CD4-positive, alpha-beta T cell treated with Interleukin-4 for 4 hours (primary cell): Measurements from ENCODE around the gene HTRA2.

Experiments
- DNase-seq: peaks from one replicate; pipeline ENCODE4 v3.0.0-alpha.2; 2020

The HTRA2 gene

DNA sequence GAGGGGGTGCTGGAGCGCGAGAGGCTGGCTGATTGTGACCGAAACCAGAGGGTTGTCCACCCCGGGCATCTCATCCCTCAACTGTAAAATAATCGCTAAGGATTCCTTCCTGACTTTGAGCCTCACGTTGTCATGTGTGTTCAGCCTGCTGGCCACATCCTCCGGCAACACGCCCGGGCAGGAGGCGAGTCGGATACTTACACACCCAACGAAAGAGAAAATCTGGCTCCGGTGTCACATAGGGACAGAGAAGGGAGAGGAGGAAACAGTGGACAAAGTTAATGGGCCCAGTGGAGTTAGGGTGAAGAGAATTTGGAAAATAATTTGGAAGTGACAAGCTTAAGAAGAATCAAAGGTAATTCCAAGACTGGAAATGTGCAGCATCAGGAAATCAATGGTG lies 13.1 kb upstream of the HTRA2 start:
- DNase-seq: no peak

DNA sequence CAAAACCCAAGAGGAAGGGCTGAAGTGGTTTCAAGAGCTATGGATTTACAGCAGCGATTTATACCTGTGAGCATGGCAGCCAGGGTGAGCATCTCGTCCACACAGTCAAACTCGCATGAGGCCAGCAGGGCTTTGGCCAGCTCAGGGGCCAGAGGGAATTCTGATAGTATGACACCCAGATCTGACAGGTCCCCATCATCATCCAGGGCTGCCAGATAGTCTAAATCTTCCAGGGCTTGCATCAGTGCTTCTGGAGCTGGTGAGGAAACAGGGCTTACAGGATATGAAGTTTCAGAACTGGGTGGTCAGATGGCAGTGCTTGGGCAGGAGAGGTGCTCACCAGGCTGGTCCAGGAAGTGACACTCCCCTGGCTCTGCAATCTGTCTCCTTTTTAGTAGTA lies 7.2 kb upstream of the HTRA2 start:
- DNase-seq: no peak

DNA sequence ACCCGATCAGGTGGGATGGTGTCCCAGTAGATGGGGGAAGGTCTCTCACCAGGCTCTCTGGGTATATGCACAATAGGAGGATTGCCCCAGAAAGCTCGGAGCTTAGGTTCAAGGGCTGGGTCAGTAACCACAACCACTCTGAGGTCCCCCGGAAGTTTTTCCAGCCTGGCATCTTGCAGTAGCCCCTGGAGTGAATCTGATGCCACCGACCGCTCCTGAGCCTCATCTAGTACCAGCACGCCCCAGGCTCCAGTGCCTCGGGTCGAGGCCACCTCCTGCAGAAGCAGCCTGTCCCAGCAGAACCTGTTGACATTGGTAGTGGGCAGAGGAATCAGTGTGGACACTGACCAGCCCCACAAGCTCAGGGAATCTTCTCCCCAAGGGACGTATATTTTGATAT lies 5.7 kb upstream of the HTRA2 start:
- no peak for DNase-seq

DNA sequence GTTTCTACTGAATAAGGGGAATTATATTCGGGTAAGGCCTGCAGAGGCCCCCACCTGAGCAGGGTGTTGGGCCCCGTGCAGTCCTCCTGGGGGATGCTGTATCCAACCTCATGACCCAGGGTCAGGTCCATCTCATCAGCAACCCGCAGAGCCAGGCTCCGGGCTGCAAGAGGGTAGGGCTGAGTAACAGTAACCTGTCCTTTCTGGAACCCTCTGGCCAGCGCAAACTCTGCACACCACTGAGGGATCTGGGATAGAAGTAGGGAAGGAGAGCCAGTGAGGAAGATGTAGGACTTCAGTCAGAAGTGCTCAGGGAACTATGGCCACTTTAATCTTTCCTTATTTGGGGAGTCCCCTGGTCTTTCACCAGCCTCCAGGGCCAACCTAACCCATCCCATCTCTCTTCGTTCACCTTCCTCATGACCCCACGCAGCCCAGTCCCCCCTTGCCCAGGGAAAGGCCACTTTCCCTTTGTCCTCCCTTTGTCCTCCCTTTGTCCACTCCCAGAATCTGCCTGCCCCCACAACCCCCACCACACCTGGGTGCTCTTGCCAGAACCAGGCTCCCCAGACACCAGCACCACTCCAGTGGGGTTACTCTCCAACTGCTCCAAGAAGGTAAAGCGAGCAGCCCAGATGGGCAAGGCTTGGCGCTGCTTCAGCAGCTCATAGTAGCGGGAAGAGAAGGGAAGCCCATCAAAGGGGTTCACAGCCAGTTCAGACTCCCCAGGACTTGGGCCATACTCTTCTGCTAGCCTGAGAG lies 4.6 kb upstream of the HTRA2 start:
- DNase-seq: no peak

DNA sequence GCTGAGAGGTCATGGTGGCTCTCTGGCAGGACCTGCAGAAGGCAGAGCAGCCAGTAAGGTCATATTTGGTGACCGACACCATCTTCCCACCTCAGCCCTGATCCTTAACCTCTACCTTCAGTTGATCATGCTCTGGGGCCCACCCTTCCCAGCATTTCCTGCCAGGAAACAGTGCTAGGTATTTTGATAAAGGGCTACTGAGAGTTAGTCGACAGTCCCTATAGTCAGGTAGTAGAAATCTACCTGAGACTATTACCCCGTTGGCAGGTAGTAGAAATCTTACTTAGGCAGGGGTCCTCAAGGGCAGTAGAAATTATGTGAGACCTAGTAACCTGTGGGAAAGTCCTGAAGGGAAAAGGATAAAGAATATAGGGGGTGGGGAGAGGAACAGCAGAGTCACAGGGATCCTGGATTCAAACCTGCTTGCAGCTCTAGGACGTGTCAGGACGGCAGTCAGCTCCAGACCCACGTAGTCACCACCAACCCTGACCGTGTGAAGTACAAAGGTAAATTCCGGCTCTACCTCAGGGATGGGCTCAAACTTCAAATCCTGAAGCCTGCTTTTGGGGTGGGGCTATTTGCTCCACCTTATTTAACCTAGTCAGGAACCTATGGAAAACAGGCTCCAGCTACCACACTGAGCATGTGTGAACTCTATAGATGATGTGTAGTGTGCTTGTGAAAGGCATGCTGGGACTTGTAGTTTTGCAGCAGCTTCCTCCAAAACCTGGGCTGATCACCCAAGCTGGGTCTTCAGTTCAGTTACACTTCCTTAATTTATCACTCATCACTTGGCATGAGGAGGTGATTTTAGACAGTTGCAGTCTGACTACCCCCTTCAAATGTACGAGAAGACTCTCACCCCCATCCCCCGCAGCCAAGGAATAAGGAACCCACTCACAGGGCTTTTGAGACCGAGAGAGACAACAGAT lies 3.8 kb upstream of the HTRA2 start, which contains the start of gene DQX1:
TSS of gene DQX1 (minus strand) at position 515 of the 932 bp plus-strand sequence. CDS start at position 13, 502 bp downstream.
- no peak for DNase-seq

DNA sequence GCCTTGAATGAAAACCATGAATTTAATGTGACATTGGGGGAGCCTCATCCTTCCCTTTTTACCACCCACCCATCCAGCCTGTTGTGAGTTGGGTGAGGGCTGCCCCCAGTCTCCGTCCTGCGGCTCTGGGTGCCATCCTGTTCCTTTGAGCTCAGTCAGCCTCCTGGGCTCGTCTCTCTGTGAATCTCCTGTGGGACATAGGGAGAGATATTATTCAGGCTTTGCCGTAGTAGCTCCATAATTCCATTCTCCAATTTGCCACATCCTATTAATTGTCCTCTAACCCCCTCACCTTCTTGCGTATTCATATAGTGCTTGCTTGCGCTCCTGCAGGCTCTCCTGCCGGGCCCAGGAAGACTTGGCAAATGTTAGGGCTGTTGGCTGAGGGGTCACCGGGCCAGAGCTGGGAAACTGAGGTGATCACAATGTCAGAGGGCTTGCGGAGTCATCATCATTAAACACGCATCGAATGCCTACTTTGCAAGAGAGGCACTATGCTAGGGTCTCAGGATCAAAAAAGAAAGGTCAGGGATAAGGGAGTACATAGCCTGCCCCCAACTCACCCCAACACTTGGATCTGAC lies 3.0 kb upstream of the HTRA2 start:
- no peak for DNase-seq

DNA sequence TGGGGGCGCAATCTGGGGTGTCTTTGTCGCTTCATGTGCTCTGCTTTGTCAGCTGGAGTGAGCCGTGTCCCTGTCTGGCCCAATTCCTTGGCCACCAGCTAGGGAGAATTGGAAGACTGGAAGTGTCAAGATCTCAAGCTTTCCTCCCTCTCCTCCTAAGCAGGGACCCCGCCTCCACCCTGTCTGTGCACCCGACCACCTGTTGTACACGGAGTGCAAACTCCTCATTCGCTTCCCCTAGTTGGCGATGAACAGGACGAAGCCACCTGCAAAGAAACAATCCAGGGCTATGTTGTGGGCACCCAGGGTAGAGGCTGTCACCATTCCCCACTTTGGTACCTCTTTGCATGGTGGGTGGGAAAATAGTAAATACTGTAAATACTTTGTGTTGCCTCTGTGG lies 2.0 kb upstream of the HTRA2 start:
- no peak for DNase-seq

DNA sequence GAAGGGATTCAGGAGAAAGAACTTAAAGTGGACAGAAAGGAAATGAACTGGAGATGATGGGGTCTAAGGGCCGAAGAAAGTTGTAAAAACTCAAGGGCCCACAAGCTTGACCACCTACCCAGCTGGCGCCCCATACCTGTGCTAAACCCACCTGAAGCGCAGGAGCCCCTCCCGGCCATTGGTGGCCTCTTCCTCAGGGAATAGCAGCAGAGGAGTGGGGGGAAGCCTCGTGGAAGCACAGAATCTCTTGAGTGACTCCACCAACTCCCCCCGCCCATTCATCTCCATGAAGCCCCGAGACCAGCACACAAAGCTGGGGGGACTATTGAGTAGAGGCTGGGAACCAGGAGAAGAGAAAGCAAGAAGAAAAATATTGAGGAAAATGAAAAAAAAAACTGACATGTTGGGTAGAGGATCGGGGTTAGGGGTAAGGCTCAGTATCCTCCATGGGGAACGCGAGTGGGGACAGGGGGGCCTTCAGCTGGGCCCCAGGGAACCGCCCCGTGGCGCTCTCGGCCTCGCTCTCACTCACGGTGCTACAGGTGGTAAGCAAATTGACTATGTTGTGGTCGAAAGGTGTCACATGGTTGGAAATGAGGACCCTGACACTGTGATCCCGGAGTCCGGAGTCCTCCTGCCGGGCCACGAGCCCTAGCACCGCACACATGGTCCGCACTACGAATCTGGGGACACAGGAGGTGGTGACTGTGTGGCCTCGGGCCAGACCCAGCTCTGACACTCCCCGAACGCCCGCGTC lies 955 bp upstream of the HTRA2 start:
- no peak for DNase-seq

DNA sequence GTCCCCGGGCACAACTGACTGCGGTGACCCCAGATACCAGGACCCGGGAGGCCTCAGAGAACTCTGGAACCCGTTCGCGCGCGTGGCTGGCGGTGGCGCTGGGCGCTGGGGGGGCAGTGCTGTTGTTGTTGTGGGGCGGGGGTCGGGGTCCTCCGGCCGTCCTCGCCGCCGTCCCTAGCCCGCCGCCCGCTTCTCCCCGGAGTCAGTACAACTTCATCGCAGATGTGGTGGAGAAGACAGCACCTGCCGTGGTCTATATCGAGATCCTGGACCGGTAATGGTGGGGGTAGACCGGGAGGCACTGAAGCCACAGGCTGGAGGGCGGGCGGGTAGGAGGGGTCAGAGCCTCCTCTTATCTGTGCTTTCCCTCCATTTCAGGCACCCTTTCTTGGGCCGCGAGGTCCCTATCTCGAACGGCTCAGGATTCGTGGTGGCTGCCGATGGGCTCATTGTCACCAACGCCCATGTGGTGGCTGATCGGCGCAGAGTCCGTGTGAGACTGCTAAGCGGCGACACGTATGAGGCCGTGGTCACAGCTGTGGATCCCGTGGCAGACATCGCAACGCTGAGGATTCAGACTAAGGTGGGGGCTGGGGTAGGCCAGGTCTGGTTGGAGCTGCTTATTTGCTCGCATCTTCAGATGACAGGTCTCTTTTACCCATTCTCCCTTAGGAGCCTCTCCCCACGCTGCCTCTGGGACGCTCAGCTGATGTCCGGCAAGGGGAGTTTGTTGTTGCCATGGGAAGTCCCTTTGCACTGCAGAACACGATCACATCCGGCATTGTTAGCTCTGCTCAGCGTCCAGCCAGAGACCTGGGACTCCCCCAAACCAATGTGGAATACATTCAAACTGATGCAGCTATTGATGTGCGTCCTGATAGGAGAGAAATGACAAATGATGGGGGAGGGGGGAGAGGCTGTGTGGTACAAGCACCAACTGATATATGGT lies 780 bp downstream of the HTRA2 start:
- peak; percentile 51 for DNase-seq

DNA sequence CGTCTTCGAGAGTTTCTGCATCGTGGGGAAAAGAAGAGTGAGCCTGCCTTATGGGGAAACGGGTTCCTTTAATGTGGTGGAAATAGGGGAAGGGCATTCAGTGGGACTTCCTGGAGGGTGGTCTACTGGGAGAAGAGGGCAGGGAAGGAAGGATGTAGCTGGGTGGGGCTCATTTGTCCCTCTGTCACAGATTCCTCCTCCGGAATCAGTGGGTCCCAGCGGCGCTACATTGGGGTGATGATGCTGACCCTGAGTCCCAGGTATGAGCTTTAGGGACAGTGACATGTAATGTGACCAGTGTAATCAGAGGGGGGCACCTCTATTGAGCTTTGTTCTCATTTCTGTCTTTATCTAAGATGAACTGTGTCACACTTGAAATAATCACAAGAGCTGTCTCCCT lies 1.9 kb downstream of the HTRA2 start:
- DNase-seq: no peak

DNA sequence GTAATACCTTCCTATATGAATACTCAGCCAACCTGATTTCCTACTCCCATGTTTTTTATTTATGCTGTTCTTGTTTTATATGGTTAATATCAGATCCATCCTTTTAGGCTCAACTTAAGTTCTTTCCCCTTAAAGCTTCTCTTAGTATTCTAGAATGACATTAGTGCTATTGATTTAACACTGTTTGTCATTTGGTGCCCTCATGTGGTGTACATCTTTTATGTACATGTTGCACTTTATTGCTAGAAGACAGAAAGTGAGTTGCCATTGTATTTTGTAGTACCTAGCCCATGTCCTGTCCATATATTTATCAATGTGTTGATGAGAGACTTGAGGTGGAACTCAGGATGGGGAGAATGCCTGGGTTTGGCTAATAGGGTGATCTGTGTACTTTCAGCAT lies 2.5 kb downstream of the HTRA2 start:
- DNase-seq: peak; percentile 53

DNA sequence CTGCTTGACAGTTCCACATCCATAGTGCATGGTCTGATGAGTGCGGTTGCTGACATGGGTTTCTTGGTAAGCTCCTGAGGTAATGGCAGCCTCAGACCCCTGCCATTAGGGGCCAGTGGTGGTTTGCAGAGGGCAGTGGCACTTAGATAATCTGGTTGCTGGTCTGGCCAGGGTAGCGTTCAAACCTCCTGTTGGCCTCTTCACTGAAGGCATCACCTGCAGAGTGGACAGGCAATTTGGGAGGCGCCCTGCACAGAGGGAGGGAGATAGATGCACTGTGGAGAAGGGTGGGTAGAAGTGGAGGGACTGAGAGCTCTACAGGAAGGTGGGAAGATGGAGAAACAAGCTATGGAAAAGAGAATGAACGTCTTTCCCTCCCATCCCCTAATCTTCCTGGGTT lies 3.7 kb downstream of the HTRA2 start:
- no peak for DNase-seq

DNA sequence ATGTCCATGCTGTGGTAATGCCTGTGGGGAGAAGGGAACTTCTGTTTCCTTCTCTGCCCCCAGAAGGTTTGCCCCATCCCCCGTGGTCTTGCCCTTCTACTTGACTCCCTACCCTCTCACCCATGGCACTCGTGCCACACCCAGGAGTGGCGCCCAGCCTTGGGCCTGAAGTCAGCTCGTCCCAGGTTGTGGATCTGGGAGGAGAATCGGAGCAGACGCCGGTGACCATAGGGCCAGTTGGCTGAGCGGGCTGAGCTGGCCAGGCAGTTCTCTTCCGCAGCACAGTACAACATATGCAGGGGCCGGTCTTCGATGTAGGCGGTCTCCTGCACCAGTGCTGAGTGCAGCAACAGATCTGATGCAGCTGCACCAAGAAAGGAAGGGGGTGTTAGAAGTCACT lies 4.7 kb downstream of the HTRA2 start:
- DNase-seq: no peak

DNA sequence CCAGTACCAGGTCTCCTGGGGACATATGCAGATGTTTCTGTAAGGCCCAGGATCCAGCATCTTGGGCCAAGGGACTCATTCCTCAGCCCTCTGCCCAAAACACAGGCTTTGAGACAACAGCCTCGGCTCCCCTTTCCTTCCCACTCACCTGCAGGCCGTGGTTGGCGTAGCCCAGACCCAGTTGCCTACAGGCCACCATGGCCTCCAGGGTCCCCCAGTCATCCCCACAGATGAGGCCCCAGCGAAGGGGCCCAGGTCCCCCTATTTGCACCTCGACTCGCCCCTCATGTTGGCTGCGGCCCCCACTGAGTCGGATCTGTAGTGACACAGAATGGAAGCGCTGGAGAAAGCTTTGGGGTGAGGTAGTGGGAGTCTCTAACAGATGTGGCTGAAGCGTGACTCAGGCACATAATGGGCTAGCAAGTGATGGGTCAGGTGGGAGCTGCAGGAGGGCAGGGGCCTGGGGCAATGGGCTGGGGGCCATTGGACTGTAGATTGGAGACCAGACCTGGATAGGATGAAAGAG lies 5.8 kb downstream of the HTRA2 start:
- no peak for DNase-seq

DNA sequence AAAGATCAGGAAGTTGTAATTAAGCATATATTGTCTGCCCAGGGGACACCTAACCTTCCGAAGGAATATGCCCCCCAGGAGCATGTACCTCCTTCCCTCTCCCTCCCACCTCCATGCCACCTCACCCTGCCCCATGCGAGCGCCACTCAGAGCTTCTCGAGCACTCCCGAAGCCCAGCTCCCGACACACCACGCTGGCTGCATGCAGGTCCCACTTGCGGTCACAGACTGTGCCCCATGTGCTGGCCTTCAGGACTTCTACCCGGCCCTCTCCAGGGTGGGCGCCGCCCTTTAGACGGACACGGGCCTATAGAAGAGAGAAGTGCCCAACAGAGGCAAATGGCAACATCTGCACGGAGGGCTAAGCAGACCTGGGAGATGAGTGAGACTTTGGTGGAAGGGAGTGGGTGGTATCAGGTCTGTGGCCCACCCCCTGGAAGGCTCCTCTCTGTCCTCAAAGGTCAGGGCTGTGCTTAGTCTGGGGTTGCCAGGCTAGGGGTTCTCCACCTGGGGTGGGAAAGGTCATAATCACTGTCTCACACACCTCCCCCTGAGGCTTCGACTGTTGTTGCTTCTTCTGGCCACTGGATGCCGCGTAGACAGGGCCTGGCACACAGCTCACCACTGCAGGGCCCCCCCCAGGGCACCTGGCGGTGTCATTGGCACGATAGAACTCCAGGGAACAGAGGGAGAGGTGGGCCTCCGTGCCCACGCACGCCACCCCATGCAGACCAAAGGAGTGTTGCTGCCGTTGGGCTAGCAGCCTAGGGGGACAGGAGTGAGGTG lies 6.6 kb downstream of the HTRA2 start:
- no peak for DNase-seq

DNA sequence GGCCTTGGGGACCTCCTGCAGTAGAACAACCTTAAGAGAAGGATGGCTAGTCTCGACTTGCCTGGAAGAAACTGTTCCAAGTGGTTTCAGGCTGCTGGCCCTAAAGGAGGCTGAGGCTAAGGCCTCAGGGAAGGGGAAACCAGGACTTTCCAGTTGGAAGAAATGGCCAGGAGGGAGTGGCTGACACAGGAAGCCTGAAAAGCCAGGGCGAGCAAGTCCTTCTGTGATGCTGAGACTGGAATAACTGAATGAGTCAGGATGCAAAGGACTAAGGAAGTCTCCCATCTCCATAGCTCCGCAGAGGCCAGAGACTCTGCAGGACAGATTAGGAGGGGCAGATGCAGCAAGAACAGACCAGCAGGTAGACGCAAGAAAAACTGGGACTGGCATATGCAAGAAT lies 7.4 kb downstream of the HTRA2 start:
- no peak for DNase-seq

DNA sequence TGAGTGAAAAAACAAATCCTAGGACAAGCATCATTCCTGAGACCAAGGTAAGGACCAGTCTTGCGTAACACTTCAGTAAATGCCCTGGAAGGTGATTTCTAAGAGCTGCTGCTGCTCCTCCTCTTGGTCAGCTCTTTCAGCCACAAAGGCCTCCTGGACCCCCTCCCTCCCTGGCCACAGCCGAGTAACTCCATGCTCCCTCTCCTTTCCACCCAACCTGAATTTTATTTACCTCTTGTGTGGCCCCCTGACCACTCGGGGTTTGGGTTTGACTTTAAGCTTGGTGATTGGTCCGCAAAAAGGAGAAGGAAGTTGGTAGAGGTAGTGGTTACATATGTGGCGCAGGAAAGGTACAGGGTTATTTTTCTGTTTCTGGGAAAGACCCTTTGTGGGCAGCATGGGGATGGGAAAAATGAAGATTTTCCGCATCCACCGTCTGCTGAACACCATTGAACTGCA lies 9.2 kb downstream of the HTRA2 start:
- DNase-seq: no peak

DNA sequence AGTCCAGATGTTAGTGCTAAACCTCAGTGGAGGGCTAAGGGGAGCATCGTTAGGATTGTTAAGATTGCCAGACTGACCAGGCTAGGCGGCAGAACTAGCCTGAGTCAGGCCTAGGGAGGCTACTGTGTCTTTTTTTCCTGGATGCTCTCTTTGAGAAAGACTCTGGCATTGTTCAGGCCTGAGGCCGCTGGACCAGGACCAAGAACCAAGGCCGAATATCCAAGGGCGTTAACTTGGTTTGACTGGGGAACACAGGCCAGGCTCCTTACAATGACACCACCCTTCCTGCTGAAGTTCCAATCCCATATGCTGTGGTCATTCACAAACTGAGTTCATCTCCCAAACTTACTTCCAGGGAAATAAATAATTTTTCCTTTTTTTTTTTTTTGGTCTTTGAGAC lies 10.6 kb downstream of the HTRA2 start:
- DNase-seq: no peak

DNA sequence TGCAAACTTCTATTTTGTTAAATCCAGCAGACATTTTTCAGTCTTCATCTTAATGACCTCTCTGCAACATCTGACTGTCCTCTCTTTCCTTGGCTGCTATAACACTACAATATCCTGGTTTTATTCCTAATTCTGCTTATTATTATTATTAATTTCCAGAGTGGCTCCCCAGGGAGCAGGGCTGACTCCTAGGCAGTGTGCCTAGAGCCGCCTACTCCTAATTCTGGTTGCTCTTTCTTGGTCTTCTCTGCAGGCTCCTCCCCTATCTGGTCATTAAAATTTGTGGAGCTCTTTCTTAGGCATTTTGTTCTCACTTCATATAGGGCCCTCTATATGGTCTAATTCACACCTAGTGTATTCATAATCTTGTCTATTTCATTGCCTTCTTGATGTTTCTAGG lies 13.2 kb downstream of the HTRA2 start:
- DNase-seq: no peak

DNA sequence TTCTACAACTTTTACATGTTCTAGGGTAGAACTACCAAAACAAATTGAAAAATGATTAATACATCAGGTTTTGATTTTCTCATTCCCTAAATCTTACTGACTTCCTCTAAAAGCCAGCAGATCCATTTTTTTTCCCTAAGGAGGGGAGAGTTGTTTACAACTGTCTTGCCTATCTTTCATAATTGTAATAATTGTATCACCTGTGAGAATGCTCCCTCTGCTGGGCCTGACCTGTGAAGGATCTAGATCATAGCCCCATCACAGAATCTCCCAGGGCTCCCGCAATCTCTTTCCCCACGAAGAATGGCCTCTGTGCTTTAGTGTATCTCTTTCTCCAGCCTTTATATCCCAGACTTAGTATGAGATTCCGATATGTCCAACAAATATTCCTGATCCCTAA lies 14.9 kb downstream of the HTRA2 start:
- peak; percentile 11 for DNase-seq

DNA sequence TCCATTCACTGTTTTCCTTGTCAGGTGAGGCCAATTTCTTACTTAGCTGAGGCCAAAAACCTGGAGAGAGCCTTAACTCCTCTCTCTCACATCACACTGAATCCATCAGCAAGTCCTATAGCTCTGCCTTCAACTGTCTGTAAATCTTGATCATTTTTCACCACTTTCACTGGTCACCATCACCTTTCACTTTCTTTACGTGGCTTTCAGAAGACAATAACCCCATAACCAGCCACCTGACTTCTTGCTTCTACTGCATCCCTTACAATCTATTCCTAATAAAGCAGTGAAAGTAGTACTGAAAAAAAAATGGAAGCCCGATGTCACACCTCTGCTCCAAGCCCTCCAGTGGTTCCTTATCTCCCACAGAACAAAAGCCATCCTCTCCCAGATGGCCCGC lies 16.3 kb downstream of the HTRA2 start:
- no peak for DNase-seq
